NK-92 (cell line): Measurements from ENCODE around the gene EXOSC7.
A peak's percentile ranks its signal among the peaks of the same experiment; 100 is the strongest.

Experiments
- DNase-seq: peaks from one replicate; lab custom pipeline; 2025; ENCODE audit not compliant: unreplicated experiment; lab: John Stamatoyannopoulos, UW

EXOSC7 gene

GRCh38 chr3:45021524-45022297, 45.7 kb downstream of the EXOSC7 start:
- DNase-seq: no peak

DNA sequence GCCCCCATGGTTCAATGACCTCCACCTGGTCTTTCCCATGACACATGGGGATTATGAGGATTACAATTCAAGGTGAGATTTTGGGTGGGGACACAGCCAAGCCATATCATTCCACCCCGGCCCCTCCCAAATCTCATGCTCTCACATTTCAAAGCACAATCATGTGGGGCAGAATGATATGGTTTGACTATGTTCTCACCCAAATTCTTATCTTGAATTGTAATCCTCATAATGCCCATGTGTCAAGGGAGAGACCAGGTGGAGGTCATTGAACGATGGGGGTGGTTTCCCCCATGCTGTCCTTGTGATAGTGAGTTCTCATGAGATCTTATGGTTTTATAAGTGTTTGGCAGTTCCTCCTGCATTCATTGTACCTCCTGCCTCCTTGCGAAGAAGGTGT, 47.6 kb downstream of the EXOSC7 start:
- DNase-seq: no peak

- no peak for DNase-seq
Measured at GRCh38 chr3:45024542-45025255, 48.7 kb downstream of the EXOSC7 start.

GRCh38 chr3:45026038-45026437, 50.0 kb downstream of the EXOSC7 start, which contains the start of gene CLEC3B:
CLEC3B (plus strand) TSS chr3:45026303; CDS start chr3:45026363, 60 bp downstream.
- no peak for DNase-seq

DNA sequence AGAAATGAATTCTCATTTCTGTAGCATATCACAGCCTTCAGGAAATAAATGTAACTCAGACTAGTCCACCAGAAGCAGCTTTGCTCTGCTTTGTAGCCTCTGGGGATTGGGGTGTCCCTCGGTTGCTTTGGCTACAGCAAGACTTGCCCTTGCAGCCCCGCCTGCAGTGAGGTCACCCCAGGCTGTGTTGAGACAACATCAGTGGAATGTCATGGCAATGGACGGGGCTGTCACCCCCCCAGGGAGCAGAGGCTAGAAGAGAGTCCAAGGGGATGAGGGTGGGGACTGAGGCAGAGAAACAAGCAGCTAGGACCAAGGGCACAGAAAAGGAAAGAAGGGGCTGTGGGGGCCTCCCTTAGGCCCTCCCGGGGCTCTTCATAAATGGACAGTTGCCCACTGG, 50.9 kb downstream of the EXOSC7 start:
- DNase-seq: no peak

DNA sequence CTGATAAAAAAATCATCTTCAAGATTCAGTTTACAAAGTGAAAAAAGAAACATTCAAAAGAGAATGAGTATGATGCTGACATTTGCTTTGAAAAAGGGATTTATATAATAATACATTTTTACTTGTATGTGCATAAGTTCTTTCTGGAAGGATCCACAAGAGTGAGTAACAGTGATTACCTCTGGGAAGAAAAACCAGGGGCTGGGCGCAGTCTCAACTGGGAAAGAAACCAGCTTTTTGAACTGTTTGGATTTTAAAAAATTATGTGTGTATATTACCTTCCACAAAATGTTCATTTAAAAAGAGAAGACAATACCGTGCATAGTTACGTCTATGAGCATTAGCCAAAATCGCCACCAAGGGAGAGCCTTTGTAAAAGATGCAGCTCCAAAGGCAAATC, 51.4 kb downstream of the EXOSC7 start:
- DNase-seq: no peak

GRCh38 chr3:45029216-45029615, 53.2 kb downstream of the EXOSC7 start:
- no peak for DNase-seq

DNA sequence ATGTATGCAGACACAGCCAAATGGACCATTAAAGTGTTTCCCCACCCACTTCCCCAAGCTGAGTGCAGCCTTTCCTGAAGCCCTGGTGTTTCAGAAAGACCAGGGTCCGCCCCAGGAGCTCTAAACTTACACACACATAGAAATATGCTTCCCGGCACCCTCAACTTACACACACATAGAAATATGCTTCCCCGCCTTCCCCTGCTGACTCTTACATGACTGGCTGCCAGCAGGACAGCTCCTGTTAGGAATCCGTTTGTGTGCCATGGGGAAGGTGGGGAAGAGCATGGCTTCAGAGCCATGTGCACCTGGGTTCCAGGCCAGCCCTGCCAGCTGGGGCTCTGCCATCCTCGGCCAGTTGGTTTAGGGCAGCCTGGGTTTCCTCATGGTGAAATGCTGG, 53.6 kb downstream of the EXOSC7 start:
- no peak for DNase-seq

- DNase-seq: no peak
Measured at GRCh38 chr3:45031531-45031930, 55.5 kb downstream of the EXOSC7 start.

GRCh38 chr3:45032113-45032512, 56.1 kb downstream of the EXOSC7 start:
- no peak for DNase-seq

GRCh38 chr3:45033791-45034190, 57.7 kb downstream of the EXOSC7 start:
- DNase-seq: no peak

DNA sequence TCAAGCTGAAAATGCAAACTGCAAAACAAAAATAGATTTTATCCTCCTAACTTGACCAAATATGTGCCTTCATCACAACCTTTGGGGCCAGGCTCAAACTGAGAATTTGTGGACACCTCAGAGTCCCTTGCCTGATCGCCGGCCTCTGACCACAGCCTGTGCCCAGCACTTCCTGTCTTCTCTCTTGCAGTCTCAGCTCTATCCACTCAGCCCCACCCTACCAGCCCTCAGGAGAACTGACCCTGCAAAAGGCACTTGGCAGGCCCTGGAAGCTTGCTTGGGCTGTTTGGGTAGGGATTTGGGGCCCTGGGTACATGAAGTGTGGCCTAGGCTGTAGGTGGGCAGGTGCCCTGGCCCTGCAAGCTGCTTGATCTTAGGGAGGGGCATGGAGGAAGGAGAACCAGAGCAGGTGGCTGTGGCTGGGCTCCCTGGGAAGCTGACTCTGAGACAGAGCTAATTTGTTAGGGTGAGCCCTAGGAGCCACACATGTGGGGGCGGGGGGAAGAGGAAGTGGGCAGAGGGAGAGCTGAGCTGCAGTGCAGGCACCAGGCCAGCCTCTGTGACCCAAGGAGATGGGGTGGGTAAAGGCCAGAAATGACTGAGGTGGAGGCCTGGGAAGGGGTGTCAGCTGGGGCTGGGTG, 58.7 kb downstream of the EXOSC7 start:
- DNase-seq: no peak

DNA sequence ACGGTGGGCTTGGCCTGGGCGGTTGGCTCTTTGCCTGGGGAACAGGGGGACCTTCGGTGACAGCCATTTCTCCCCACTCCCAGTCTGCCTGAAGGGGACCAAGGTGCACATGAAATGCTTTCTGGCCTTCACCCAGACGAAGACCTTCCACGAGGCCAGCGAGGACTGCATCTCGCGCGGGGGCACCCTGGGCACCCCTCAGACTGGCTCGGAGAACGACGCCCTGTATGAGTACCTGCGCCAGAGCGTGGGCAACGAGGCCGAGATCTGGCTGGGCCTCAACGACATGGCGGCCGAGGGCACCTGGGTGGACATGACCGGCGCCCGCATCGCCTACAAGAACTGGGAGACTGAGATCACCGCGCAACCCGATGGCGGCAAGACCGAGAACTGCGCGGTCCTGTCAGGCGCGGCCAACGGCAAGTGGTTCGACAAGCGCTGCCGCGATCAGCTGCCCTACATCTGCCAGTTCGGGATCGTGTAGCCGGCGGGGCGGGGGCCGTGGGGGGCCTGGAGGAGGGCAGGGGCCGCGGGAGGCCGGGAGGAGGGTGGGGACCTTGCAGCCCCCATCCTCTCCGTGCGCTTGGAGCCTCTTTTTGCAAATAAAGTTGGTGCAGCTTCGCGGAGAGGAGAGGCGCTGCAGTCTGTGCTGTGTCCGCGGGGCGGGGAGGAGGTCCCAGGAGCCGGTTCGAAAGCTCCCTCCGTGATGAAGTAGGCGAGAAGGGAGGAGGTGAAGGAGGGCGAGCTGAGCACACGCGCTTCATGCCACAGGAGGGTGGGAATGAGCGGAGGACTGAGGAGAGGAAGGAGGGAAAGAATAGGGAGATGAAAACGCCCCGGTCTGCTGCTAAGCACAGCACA, 59.6 kb downstream of the EXOSC7 start:
- no peak for DNase-seq

DNA sequence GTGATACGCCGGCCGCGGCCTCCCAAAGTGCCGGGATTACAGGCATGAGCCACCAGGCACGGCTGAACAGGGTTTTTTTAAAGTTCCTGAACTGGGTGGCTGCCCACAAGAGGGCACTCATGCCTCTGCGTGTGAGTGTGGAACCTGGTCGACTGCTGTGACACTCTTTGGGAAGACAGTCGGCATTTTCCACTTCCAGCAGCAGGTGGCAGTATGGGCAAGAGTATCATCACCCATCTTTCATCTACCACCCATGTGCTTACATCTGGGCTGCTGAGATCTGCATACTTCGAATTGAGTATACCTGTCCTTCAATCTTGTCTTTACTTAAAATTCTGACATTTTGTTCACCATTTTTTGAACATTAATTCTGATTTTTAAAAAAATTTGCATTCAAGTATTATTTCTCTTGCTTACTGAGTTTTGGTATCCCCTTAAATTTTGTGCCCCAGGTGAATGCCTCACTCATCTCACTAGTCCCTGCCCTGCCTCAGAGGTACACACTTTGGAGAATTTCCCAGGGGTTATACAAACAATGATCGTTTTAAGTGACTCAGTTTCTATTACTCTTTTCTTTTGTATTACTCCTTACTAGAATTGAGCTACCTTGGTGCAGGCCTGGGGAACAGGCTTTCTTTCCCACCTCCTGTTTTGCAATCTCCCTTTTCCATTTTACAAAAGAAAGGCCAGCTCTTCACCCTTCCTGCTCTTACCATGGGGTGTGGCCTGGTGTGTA, 61.8 kb downstream of the EXOSC7 start:
- peak; percentile 58 for DNase-seq

DNA sequence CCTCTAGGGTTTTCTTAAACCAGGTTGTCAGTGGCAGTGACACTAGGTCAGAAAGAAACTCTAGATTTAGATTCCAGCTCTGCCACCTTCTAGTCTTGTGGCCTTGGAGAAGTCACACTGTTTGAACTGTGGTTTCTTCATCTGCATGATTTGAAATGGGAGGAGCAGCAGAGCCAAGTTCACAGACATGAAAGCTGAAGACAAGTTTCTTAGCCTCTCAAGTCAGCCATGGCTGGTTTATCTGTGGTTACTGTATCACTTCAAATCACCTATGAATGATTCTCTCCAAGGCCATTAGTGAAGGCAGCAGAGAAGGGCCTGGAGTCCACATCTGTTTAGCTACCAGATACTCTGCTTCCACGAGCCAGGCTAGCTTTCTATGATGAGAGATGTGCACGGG, 65.6 kb downstream of the EXOSC7 start:
- no peak for DNase-seq

- no peak for DNase-seq
Measured at GRCh38 chr3:45042162-45042561, 66.1 kb downstream of the EXOSC7 start.

DNA sequence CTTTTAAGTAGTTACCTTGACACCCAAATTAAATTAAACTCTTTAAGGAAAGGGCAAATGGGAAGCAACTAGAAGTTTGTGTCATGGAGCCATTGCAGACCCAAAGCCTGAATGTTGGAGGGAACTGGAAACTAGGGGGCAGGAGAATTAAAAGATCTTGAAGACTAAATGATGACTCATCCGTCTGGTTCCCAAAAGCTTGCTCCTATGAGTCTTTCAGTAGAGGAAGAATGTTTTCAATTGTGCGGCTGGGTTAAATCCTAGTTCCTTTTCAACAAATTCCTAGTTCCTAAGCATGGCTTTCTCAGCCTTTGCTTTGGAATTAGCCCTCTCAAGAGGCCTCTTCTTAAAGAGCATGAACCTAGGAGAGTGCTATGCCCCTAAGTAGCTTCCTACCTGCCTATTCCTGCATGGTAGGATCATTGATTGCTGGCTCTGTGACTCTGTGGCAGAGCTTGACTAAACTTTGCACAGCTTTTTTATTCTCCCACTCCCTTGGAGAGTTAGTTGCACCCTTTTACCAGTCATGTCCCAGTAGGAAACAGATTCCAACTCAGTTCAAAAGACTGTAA, 67.8 kb downstream of the EXOSC7 start:
- DNase-seq: no peak

GRCh38 chr3:45048244-45048643, 72.2 kb downstream of the EXOSC7 start:
- no peak for DNase-seq

DNA sequence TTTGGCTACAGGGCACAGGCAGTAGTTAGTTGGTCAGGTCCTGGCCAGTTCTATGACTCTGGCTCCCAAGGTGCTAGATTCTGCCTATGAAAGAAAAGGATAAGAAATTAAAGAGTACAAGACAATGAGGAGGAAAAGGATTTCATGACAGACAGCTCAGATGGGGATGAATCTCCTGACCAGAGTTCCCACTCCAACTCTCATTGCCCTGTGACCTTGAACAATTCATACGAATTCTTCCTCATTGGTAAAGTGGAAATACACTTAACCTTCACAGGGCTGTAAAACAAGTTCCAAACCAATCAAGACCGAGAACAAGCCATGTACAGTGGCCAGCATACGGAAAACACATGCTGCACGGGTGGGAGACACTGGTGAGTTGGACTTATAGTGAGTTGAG, 73.8 kb downstream of the EXOSC7 start:
- no peak for DNase-seq

DNA sequence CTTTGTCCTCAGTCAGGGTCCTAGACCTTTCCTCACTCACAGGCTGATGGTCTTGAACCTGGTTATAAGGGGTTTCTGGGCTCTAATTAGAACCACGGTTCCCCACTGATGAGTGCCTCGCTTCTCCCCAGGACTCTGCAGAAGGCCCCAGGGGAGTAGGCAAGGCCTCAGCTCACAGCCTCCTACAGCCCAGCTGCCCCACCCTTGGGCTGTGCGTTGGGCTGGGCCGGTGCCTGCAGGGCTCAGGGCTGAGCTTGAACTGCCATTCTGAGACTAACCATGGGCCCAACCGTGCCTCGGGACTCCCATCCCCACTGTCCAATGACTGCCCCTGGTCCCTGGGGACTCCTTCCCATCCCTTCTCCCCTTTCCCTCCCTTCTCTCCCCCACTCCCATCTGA, 75.6 kb downstream of the EXOSC7 start:
- DNase-seq: no peak
